ENCODE measurements around the gene IGFLR1. TPM values are rescaled to one million over a fixed set of nuclear protein-coding genes. Genes with fewer than 3 reads are reported as not detected.

Gene IGFLR1
- total RNA-seq, 2 donors from 2014 or later, result 5.4 to 6.9 TPM

GRCh38 chr19:35768082-35768421, 25.8 kb upstream of the IGFLR1 start:
- TF ChIP-seq, protein P1, sequence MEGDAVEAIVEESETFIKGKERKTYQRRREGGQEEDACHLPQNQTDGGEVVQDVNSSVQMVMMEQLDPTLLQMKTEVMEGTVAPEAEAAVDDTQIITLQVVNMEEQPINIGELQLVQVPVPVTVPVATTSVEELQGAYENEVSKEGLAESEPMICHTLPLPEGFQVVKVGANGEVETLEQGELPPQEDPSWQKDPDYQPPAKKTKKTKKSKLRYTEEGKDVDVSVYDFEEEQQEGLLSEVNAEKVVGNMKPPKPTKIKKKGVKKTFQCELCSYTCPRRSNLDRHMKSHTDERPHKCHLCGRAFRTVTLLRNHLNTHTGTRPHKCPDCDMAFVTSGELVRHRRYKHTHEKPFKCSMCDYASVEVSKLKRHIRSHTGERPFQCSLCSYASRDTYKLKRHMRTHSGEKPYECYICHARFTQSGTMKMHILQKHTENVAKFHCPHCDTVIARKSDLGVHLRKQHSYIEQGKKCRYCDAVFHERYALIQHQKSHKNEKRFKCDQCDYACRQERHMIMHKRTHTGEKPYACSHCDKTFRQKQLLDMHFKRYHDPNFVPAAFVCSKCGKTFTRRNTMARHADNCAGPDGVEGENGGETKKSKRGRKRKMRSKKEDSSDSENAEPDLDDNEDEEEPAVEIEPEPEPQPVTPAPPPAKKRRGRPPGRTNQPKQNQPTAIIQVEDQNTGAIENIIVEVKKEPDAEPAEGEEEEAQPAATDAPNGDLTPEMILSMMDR (IDR thresholded peaks at IDR 0.05), result no peak
- no peaks in the 10 kb centered on the region for H3K4me1 ChIP-seq
- H3K27ac ChIP-seq, result no peak overlapping the region
- H3K9ac ChIP-seq (ENCODE audit: low read depth in 2 of 2, low read length in 2 of 2), result no peak overlapping the region
- no peaks in the 10 kb centered on the region for H3K27me3 ChIP-seq
- no peak overlapping the region for H3K4me3 ChIP-seq
- no peaks in the 10 kb centered on the region for H3K9me3 ChIP-seq
- no peaks in the 10 kb centered on the region for H3K36me3 ChIP-seq
- no peak for DNase-seq
- intact Hi-C loops (cut with DNase I), result no loop called here

- no peak for DNase-seq
- Histone ChIP-seq H3K36me3 (no peaks in the 10 kb centered on the region), H3K4me3 (no peak overlapping the region), H3K27me3 (no peaks in the 10 kb centered on the region), H3K9ac (ENCODE audit: low read depth in 2 of 2, low read length in 2 of 2) (no peak overlapping the region), H3K27ac (no peak overlapping the region), H3K4me1 (no peaks in the 10 kb centered on the region), H3K9me3 (no peaks in the 10 kb centered on the region)
- intact Hi-C loops (cut with DNase I), result no loop called here
- TF ChIP-seq, protein P1 (IDR thresholded peaks at IDR 0.05), result no peak
Observed at GRCh38 chr19:35767288-35768081, 25.2 kb upstream of the IGFLR1 start.

DNA sequence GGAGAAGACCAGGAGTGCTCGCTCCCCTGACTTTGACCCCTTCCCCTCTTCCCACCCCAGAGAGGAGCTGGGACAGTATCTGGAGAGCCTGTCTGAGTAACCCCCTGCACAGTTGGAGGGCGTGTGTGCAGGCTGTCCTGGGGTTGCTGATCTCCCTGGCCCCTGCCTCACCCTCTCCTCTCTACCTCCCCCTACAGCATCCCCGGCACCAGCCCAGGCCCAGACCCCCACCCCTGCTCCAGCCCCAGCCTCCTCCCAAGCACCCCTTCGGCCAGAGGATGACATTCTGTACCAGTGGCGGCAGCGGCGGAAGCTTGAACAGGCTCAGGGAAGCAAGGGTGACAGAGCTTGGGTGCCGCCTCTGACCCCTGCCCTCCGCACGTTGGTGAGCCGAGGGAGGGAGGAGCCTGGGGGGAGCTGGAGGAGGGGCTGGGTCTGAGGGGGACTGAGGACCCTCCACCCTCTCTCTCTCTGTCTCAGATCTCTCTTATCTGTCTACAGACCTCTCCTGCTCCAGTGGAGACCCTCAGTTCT, 24.4 kb upstream of the IGFLR1 start:
- DNase-seq, result no peak
- Histone ChIP-seq H3K27ac (no peak overlapping the region), H3K9me3 (no peaks in the 10 kb centered on the region), H3K9ac (ENCODE audit: low read depth in 2 of 2, low read length in 2 of 2) (no peak overlapping the region), H3K4me1 (no peaks in the 10 kb centered on the region), H3K27me3 (no peaks in the 10 kb centered on the region), H3K36me3 (no peaks in the 10 kb centered on the region), H3K4me3 (no peak overlapping the region)
- TF ChIP-seq, protein P1 (IDR thresholded peaks at IDR 0.05), result no peak
- intact Hi-C loops (cut with DNase I), result no loop called here

GRCh38 chr19:35764432-35765315, 22.4 kb upstream of the IGFLR1 start:
- DNase-seq, result no peak
- Histone ChIP-seq H3K9me3 (no peaks in the 10 kb centered on the region), H3K9ac (ENCODE audit: low read depth in 2 of 2, low read length in 2 of 2) (no peak overlapping the region), H3K36me3 (no peaks in the 10 kb centered on the region), H3K27ac (no peak overlapping the region), H3K4me3 (no peak overlapping the region), H3K4me1 (no peaks in the 10 kb centered on the region), H3K27me3 (no peaks in the 10 kb centered on the region)
- TF ChIP-seq, protein P1 (IDR thresholded peaks at IDR 0.05), result no peak
- intact Hi-C loops (cut with DNase I), result no loop called here

- Histone ChIP-seq H3K27me3 (no peaks in the 10 kb centered on the region), H3K4me3 (no peak overlapping the region), H3K4me1 (no peaks in the 10 kb centered on the region), H3K27ac (no peak overlapping the region), H3K36me3 (no peaks in the 10 kb centered on the region), H3K9ac (ENCODE audit: low read depth in 2 of 2, low read length in 2 of 2) (no peak overlapping the region), H3K9me3 (no peaks in the 10 kb centered on the region)
- TF ChIP-seq, protein P1 (IDR thresholded peaks at IDR 0.05), result no peak
- DNase-seq, result no peak
- intact Hi-C loops (cut with DNase I), result no loop called here
Observed at GRCh38 chr19:35760711-35761349, 18.6 kb upstream of the IGFLR1 start.
